ENCODE measurements around the gene PRSS8.
A peak's percentile ranks its signal among the peaks of the same experiment; 100 is the strongest.

Gene PRSS8

GRCh38 chr16:31099860-31100638 is 35.5 kb downstream of the PRSS8 start:
- Histone ChIP-seq H3K9me3 (ENCODE audit: control insufficient read depth in 2 of 2, low read length in 2 of 2) (no peaks in the 10 kb centered on the region), H3K27me3 (ENCODE audit: control insufficient read depth in 1 of 2, insufficient read depth in 2 of 2, low read length in 2 of 2) (no peaks in the 10 kb centered on the region), H3K4me3 (ENCODE audit: low read length in 2 of 2) (no peak overlapping the region), H3K27ac (ENCODE audit: low read length) (no peak overlapping the region), H3K9ac (ENCODE audit: low read length in 2 of 2) (no peak overlapping the region), H3K4me1 (ENCODE audit: control insufficient read depth, insufficient read depth, low read length) (peaks cover 4% of the 10 kb centered on the region), H3K36me3 (ENCODE audit: control insufficient read depth in 2 of 2, insufficient read depth in 2 of 2, low read length in 2 of 2) (no peaks in the 10 kb centered on the region)

DNA sequence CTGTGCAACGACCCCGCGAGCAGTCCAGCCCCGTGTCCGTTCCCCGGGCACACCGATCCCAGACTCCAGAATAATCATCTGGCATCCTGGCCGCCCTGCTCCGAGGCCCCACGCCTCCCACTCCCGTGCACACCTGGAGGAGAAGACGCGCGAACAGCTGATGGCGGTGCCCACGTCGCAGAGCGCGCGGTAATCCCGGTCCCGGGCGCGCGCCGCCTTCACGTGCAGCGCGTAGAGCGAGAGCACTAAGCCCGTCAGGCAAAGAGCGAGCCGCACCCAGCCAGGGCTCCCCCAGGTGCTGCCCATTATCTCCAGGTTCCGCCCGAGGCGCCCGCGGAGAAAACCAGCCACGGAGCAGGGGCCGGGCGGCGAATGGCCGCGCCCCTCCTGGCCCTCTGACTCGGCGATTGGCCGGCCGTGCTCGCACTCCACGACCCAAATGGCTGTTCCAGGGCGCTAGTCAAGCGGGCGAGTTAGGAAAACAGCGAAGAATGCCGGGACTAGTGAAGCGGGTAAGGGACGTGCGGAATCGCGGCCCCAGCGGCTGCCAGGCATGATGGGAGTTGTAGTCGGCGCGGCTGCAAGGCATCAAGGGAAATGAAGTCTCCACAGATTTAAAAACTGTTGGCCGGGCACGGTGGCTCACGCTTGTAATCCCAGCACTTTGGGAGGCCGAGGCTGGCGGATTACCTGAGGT is 41.0 kb downstream of the PRSS8 start, which contains the start of gene VKORC1:
VKORC1 (minus strand) TSS at position 374 of the 697 bp plus-strand sequence; CDS start at position 306, 68 bp downstream.
- Histone ChIP-seq H3K9me3 (ENCODE audit: control insufficient read depth in 2 of 2, low read length in 2 of 2) (no peaks in the 10 kb centered on the region), H3K9ac (ENCODE audit: low read length in 2 of 2) (peak within 1 kb of the TSS; percentile 87 to 90), H3K36me3 (ENCODE audit: control insufficient read depth in 2 of 2, insufficient read depth in 2 of 2, low read length in 2 of 2) (peaks cover 0 to 9% of the 10 kb centered on the region in 2 donors), H3K4me1 (ENCODE audit: control insufficient read depth, insufficient read depth, low read length) (peaks cover 12% of the 10 kb centered on the region), H3K27me3 (ENCODE audit: control insufficient read depth in 1 of 2, insufficient read depth in 2 of 2, low read length in 2 of 2) (no peaks in the 10 kb centered on the region), H3K27ac (ENCODE audit: low read length) (peak within 1 kb of the TSS; percentile 73), H3K4me3 (ENCODE audit: low read length in 2 of 2) (peak within 1 kb of the TSS; percentile 93 to 94)

DNA sequence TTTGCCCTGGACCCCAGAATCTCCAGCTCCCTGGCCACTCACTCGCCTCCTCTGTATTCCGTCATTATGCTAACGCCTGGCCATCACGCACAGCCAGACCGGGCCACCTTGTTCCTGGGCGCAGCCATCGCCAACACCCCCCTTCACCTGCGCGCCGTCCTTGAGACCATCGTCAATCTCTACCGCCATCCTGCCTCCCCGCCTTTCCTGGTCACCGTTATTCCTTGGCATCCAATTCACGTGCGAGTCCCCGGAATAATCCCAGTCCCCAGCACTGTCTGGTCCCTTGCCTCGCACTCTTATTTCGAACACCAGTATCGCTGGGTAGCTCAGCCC is 41.5 kb downstream of the PRSS8 start:
- H3K27ac ChIP-seq (ENCODE audit: low read length) = peak overlapping the region; percentile 73
- H3K27me3 ChIP-seq (ENCODE audit: control insufficient read depth in 1 of 2, insufficient read depth in 2 of 2, low read length in 2 of 2) = no peaks in the 10 kb centered on the region
- peaks cover 12% of the 10 kb centered on the region for H3K4me1 ChIP-seq (ENCODE audit: control insufficient read depth, insufficient read depth, low read length)
- H3K4me3 ChIP-seq (ENCODE audit: low read length in 2 of 2) = peak overlapping the region; percentile 93 to 94
- H3K9me3 ChIP-seq (ENCODE audit: control insufficient read depth in 2 of 2, low read length in 2 of 2) = no peaks in the 10 kb centered on the region
- H3K9ac ChIP-seq (ENCODE audit: low read length in 2 of 2) = peak overlapping the region; percentile 87 to 90
- H3K36me3 ChIP-seq (ENCODE audit: control insufficient read depth in 2 of 2, insufficient read depth in 2 of 2, low read length in 2 of 2) = peaks cover 0 to 12% of the 10 kb centered on the region in 2 donors

GRCh38 chr16:31093132-31093703 is 42.3 kb downstream of the PRSS8 start:
- peaks cover 12% of the 10 kb centered on the region for H3K4me1 ChIP-seq (ENCODE audit: control insufficient read depth, insufficient read depth, low read length)
- H3K9me3 ChIP-seq (ENCODE audit: control insufficient read depth in 2 of 2, low read length in 2 of 2) = no peaks in the 10 kb centered on the region
- peaks cover 0 to 18% of the 10 kb centered on the region in 2 donors for H3K36me3 ChIP-seq (ENCODE audit: control insufficient read depth in 2 of 2, insufficient read depth in 2 of 2, low read length in 2 of 2)
- H3K27me3 ChIP-seq (ENCODE audit: control insufficient read depth in 1 of 2, insufficient read depth in 2 of 2, low read length in 2 of 2) = no peaks in the 10 kb centered on the region
- peak overlapping the region; percentile 33 to 36 for H3K9ac ChIP-seq (ENCODE audit: low read length in 2 of 2)
- peak overlapping the region in 1 of 2 donors; percentile 94 for H3K4me3 ChIP-seq (ENCODE audit: low read length in 2 of 2)
- H3K27ac ChIP-seq (ENCODE audit: low read length) = no peak overlapping the region

- H3K4me3 ChIP-seq (ENCODE audit: low read length in 2 of 2) = no peak overlapping the region
- peaks cover 12% of the 10 kb centered on the region for H3K4me1 ChIP-seq (ENCODE audit: control insufficient read depth, insufficient read depth, low read length)
- H3K9me3 ChIP-seq (ENCODE audit: control insufficient read depth in 2 of 2, low read length in 2 of 2) = no peaks in the 10 kb centered on the region
- H3K9ac ChIP-seq (ENCODE audit: low read length in 2 of 2) = peak overlapping the region in 1 of 2 donors; percentile 5
- no peak overlapping the region for H3K27ac ChIP-seq (ENCODE audit: low read length)
- no peaks in the 10 kb centered on the region for H3K27me3 ChIP-seq (ENCODE audit: control insufficient read depth in 1 of 2, insufficient read depth in 2 of 2, low read length in 2 of 2)
- peaks cover 0 to 18% of the 10 kb centered on the region in 2 donors for H3K36me3 ChIP-seq (ENCODE audit: control insufficient read depth in 2 of 2, insufficient read depth in 2 of 2, low read length in 2 of 2)
These were observed 43.2 kb downstream of the PRSS8 start for GRCh38 chr16:31092330-31092729.

- H3K4me3 ChIP-seq (ENCODE audit: low read length in 2 of 2) = no peak overlapping the region
- H3K9me3 ChIP-seq (ENCODE audit: control insufficient read depth in 2 of 2, low read length in 2 of 2) = no peaks in the 10 kb centered on the region
- H3K27ac ChIP-seq (ENCODE audit: low read length) = no peak overlapping the region
- H3K9ac ChIP-seq (ENCODE audit: low read length in 2 of 2) = no peak overlapping the region
- peaks cover 10% of the 10 kb centered on the region for H3K4me1 ChIP-seq (ENCODE audit: control insufficient read depth, insufficient read depth, low read length)
- H3K36me3 ChIP-seq (ENCODE audit: control insufficient read depth in 2 of 2, insufficient read depth in 2 of 2, low read length in 2 of 2) = peaks cover 1 to 18% of the 10 kb centered on the region in 2 donors
- H3K27me3 ChIP-seq (ENCODE audit: control insufficient read depth in 1 of 2, insufficient read depth in 2 of 2, low read length in 2 of 2) = no peaks in the 10 kb centered on the region
These were observed 45.0 kb downstream of the PRSS8 start for GRCh38 chr16:31090540-31090939.

DNA sequence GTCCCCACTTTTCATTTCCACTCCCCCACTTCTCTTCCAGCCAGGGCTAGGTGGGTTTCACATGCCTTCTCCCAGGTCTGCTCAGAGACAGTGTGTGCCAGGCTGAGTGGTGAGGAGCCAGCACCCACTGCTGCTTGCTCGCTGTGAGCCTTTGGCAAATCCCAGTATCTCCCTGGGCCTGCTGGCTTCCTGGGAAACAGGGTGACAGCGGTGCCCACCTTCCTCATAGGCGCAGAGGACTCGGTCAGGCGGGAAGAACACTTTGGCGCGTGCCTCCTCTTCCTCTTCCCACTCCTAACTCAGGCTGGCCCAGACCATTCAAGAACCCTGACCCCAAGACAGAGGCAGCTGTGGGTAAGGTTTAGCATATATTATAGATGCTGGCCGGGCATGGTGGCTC is 46.3 kb downstream of the PRSS8 start:
- Histone ChIP-seq H3K36me3 (ENCODE audit: control insufficient read depth in 2 of 2, insufficient read depth in 2 of 2, low read length in 2 of 2) (peaks cover 9 to 20% of the 10 kb centered on the region in 2 donors), H3K9ac (ENCODE audit: low read length in 2 of 2) (no peak overlapping the region)

DNA sequence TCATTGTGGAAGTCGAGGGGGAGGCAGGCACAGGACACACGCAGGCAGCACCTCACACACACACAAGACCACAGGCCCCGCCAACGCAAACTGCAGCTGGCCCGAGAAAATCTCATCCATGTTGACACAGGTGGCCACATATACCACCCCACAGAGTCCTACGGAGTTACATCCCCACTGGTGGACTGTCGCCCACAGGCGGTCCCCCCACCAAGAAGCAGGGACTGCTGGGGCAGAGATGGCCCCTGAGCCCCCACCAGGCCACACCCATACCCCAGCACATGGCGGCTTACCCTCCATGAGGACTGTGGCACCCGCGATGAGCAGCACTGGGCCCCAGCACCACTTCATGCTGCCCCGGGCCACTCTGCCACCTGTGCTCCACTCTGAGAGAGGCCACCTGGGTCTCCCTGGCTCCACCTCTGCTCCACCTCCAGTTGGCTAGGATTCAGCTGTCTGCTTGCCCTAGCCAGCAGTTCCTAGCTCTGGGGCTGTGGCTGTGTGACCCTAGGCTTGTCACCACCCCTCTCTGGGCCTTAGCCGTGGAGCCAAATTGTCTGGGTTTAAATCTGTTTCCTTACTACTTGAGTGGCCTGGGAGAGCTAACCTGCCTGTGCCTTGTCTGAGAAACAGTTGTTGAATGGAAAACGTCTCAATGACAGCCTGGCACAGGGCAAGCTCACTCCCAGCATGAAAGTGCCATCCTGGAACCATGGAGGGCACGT is 46.9 kb downstream of the PRSS8 start, which contains the start of gene PRSS53:
PRSS53 (minus strand) TSS at position 485 of the 725 bp plus-strand sequence; CDS start at position 351, 134 bp downstream.
- peaks cover 12 to 23% of the 10 kb centered on the region in 2 donors for H3K36me3 ChIP-seq (ENCODE audit: control insufficient read depth in 2 of 2, insufficient read depth in 2 of 2, low read length in 2 of 2)
- H3K9me3 ChIP-seq (ENCODE audit: control insufficient read depth in 2 of 2, low read length in 2 of 2) = no peaks in the 10 kb centered on the region
- no peaks in the 10 kb centered on the region for H3K27me3 ChIP-seq (ENCODE audit: control insufficient read depth in 1 of 2, insufficient read depth in 2 of 2, low read length in 2 of 2)
- peaks cover 2% of the 10 kb centered on the region for H3K4me1 ChIP-seq (ENCODE audit: control insufficient read depth, insufficient read depth, low read length)
- no peak within 1 kb of the TSS for H3K4me3 ChIP-seq (ENCODE audit: low read length in 2 of 2)
- no peak within 1 kb of the TSS for H3K27ac ChIP-seq (ENCODE audit: low read length)
- no peak within 1 kb of the TSS for H3K9ac ChIP-seq (ENCODE audit: low read length in 2 of 2)

More for the DNA sequence above, 46.3 kb downstream of the PRSS8 start:
- Histone ChIP-seq H3K27ac (ENCODE audit: low read length) (no peak overlapping the region), H3K4me1 (ENCODE audit: control insufficient read depth, insufficient read depth, low read length) (peaks cover 5% of the 10 kb centered on the region), H3K4me3 (ENCODE audit: low read length in 2 of 2) (no peak overlapping the region), H3K27me3 (ENCODE audit: control insufficient read depth in 1 of 2, insufficient read depth in 2 of 2, low read length in 2 of 2) (no peaks in the 10 kb centered on the region), H3K9me3 (ENCODE audit: control insufficient read depth in 2 of 2, low read length in 2 of 2) (no peaks in the 10 kb centered on the region)

DNA sequence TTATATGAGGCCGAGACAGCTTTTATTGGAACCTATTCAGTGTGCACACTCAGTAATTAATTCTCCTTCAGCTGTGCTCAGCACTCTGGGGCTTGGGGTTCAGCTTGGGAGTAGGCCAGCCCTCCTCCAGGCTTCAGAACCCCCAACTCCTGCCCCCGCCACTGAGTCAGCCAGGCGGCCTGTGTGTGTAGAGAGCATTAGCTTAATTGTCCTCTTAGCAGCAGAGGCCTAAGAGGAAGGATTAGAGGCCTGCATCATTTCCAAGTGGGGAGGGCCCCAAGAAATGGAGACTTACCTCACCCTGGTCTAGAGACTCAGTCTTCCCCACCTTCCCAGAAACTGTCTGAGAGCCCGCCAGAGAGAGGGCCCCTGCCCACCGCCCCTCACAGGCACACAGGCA is 47.6 kb downstream of the PRSS8 start:
- Histone ChIP-seq H3K27ac (ENCODE audit: low read length) (no peak overlapping the region), H3K9ac (ENCODE audit: low read length in 2 of 2) (no peak overlapping the region), H3K4me1 (ENCODE audit: control insufficient read depth, insufficient read depth, low read length) (no peaks in the 10 kb centered on the region), H3K9me3 (ENCODE audit: control insufficient read depth in 2 of 2, low read length in 2 of 2) (no peaks in the 10 kb centered on the region), H3K4me3 (ENCODE audit: low read length in 2 of 2) (no peak overlapping the region), H3K36me3 (ENCODE audit: control insufficient read depth in 2 of 2, insufficient read depth in 2 of 2, low read length in 2 of 2) (peaks cover 14 to 26% of the 10 kb centered on the region in 2 donors), H3K27me3 (ENCODE audit: control insufficient read depth in 1 of 2, insufficient read depth in 2 of 2, low read length in 2 of 2) (no peaks in the 10 kb centered on the region)

DNA sequence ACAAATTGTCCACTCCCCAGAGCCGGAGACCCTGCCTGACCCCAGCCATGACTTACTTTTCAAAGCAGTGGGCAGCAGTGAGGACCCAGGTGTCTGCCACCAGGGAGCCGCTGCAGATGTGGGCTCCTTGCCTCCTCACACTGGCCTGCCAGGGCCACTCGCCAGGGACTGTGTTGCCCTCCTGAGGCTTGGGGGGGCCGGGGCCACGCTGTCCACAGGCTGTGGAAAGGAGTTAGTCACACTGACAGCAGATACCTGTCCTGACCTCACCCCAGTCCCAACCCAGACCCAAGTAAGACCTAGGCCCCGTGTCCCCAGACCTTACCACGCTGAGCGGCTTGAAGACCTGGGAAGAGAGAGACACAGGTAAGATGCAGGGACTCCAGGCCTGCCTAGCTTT is 48.0 kb downstream of the PRSS8 start:
- no peaks in the 10 kb centered on the region for H3K27me3 ChIP-seq (ENCODE audit: control insufficient read depth in 1 of 2, insufficient read depth in 2 of 2, low read length in 2 of 2)
- H3K27ac ChIP-seq (ENCODE audit: low read length) = no peak overlapping the region
- no peak overlapping the region for H3K9ac ChIP-seq (ENCODE audit: low read length in 2 of 2)
- H3K4me1 ChIP-seq (ENCODE audit: control insufficient read depth, insufficient read depth, low read length) = no peaks in the 10 kb centered on the region
- H3K9me3 ChIP-seq (ENCODE audit: control insufficient read depth in 2 of 2, low read length in 2 of 2) = no peaks in the 10 kb centered on the region
- no peak overlapping the region for H3K4me3 ChIP-seq (ENCODE audit: low read length in 2 of 2)
- peaks cover 14 to 27% of the 10 kb centered on the region in 2 donors for H3K36me3 ChIP-seq (ENCODE audit: control insufficient read depth in 2 of 2, insufficient read depth in 2 of 2, low read length in 2 of 2)
